HG03175 (cell line): ENCODE measurements around the gene WDR6.
A peak's percentile ranks its signal among the peaks of the same experiment; 100 is the strongest.

ENCODE experiments used
- ATAC-seq: cut with Tn5 transposase; IDR thresholded peaks from one replicate; pipeline ENCODE4 v1.9.1; 2021; ENCODE audit warnings: mild to moderate bottlenecking, moderate library complexity; ENCODE audit not compliant: unreplicated experiment

The WDR6 gene

GRCh38 chr3:49028673-49029562 lies 21.7 kb downstream of the WDR6 start, which contains the start of gene IMPDH2:
TSS of gene IMPDH2 (minus strand) at chr3:49029398. CDS start at chr3:49029350, 48 bp downstream.
- ATAC-seq = peak; percentile 92

DNA sequence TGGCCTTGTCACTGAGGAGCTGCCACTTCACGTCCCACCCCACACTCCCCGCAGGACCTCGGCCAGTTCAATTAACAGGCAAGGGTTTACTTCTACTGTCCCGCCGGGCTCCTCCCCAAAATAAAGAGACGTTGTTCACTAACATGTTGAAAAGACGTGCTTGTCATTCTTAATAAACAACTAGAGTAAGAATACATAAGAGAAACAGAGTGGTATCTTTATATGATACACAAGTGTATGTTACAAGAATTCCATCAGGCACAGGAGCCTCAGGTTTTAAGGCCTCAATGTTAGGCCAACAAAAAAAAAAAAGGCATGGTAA lies 22.3 kb downstream of the WDR6 start:
- no peak for ATAC-seq

GRCh38 chr3:49030321-49030720 lies 23.1 kb downstream of the WDR6 start:
- ATAC-seq = no peak

DNA sequence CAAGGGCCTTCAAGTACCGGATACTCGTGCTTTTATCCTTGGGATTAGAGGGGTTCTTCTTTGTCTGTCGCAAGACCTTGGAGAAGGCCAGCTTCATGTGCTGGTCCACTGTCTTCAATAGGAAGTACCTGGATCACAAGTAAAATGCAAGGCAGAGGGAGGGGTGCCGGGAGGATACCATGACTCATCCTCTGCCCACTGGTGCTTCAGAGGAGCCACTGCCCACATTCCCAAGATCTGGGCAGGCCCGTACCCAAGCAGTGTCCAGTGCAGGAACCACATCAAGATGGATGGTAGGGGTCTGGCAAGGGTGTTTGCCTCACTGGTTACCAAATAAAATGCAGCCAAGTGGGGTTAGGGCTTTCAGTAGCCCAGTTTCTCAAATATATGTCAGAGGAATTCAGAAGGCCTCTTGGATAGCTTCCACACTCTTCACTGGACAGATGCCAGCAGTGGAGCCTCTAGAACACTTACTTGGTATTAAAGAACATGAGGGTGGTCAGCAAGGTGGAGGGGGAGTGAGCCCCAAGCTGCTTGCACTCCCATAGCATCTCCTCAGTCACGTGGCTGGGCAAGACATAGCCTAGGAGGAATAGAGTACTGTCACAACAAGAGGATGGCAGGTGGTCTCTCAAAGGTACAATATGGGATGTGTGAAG lies 25.6 kb downstream of the WDR6 start:
- no peak for ATAC-seq

DNA sequence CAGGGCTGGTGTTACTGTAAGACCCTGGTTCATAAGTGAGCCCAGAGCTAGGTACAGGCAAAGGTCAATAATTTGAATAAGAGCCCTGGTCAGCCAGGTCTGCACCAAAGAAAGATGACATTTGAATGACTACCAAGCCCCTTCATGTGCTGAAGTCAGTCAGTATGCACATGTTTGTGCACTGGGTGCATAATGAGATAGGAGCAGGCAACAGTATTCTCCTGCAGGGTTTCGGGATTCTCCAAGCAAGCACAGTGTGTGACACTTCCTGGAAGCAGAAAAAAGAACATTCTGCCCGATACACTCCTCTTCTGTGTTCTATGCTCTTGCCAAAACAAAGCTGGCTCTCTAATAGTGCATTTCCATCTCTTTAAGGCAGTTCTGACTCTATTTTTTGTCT lies 27.5 kb downstream of the WDR6 start:
- ATAC-seq = no peak

DNA sequence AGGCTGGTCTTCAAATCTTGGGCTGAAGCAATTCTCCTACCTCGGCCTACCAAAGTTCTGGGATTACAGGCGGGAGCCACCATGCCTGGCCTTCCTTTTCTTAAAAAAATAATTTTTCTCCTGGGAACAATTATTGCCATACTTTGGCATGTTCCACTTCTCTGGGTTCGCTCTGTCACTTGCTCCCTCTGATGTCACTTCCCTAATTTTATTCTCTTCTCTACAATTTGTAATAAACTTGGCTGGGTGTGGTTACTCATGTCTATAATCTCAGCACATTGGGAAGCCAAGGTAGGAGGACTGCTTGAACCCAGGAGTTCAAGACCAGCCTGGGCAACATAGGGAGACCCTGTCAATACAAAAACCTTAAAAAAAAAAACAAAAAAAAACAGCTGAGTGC lies 28.1 kb downstream of the WDR6 start:
- no peak for ATAC-seq

GRCh38 chr3:49053543-49053942 lies 46.4 kb downstream of the WDR6 start:
- no peak for ATAC-seq

GRCh38 chr3:49054344-49054862 lies 47.2 kb downstream of the WDR6 start:
- no peak for ATAC-seq

DNA sequence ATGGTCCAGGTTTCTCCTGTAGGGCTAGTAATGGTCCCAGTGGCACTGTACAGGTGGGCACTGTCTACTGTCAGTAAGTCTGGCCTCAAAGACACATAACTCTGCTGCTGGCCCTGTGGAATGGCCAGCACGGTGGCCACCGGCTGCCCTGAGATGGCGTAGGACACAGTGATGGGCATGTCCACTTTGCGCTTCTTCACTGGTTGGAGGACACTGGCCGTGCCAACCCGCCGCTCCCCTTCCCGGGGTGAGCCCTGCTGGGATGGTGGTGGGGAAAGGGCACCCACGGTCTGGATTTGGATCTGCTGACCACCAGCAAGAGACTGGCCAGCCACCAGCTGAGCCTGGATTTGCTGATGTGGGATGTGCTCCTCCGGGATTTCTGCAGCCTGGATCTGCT lies 50.1 kb downstream of the WDR6 start:
- no peak for ATAC-seq

DNA sequence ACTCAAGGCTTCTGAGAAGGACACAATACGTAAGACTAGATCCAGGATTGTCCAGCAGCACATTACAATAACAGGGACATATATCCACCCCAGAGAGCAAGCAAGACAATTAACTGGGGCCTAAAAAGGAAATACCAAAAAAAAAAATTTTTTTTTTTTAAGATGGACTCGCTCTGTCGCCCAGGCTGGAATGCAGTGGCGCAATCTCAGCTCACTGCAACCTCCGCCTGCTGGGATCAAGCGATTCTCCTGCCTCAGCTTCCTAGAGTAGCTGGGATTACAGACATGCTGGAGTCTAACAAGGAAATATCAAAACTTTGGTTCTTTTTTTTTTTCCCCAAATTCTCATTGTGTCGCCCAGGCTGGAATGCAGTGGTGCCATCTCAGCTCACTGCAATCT lies 50.8 kb downstream of the WDR6 start:
- no peak for ATAC-seq
